NCI-H774 (cell line): ENCODE data around the gene SRPK3.

Experiments used
- DNase-seq: peaks from one replicate; lab custom pipeline; 2025; lab: John Stamatoyannopoulos, UW

Gene SRPK3

DNA sequence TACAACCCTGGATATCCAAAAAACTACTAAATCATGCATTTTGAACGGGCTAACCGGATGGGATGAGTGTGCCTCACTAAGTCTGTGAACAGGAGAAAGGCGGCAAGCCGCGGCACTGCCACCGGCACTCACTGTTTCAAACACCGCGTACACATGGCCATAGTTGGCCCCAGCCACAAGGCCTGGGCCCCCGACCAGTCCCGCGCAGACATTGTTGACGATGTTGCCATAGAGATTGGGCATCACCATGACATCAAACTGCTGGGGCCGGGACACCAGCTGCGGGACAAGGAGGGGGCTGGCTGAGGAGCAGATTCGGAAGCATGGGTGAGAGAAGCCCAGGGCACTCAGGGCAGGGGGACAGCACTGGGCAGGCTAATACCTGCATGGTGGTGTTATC is 5.8 kb downstream of the SRPK3 start:
- no peak for DNase-seq

DNA sequence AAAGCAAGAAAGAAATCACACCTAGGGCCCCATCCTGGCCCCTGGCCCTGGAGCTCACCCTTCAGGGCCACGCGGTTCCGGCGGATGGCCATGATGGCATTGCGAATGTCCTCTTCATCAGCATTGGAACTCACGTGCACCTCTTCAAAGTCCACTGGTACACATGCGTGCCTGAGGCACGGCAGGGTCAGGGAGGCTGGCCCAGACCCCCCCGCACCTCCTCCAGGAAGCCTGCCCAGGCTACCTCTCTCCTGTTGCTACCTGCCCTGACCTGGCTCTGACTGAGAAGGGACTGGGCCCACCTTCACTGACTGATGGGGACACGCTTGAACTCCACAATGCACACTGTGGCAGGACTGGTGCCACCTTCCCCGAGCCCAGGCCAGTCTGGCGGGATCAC is 8.8 kb downstream of the SRPK3 start:
- no peak for DNase-seq

DNA sequence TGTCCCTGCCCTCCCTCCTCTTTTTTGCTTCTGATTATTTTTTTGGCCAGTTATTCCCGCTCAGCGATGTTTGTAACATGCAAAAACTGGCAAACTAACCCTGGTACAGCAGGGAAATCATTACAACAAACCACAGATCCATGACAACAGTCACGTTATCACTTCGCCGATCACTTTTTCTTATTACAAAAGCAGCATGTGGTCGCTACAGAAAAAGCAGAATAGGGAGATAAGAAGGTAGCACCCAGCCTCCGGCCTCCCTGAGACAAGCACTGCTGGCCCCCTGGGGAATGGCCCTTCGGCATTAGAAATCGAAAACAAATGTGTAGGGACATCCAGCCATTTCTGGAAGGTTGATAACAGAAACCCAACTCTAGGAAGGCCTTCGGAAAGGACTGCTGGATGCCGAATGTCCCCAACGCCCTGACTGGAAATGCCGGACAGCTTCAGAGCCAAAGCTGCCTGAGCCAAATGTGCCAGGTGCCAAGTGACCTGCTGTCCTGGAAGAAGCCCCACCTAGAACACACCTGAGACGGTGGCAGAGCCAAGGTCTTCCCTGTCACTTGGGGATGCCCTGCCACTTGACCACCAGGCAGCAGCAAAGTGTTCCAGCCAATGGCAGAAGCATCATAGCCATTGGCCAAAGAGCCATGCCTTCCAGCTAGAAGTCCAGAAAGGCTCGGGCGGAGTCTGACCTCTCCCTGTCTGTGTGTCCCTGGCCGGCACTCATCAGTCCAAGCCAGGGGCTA is 10.4 kb downstream of the SRPK3 start:
- no peak for DNase-seq

DNA sequence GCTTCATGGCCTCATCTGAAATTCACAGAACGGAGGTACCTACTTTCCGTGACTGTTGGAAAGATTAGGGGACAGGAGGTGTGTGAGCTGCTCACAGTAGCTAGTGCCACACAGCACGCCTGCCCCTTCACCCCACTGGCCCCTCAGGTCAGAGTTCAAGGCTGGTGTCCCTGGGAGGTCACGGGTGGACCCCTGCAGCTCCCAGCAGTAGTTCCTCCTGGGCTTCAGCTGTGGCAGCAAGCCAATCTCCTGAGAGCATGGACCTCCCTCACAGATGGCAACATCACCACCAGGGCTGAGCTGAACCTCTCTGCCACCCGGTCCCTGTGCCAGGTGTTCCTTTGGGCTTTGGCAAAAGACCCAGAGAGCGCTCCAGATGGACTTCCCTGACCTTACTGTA is 11.5 kb downstream of the SRPK3 start:
- no peak for DNase-seq

DNA sequence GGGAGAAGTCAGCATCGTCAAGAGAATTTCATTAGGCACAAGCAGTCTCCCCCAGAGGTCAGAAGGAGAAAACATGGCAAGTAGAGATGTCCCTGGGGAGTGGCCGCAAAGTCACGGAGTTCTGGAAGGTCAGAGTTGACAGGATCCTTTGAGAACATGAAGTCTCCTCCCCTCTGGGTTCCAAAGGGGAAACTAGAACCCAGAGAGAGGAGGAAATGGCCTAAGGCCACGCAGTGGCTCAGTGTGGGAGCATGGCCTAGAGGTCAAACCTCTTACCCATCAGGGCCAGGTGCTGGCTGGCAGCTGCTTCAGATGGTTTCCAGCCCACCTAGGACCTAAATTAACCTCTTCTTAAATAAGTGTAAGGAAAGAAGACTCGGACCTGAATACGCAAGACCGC is 12.4 kb downstream of the SRPK3 start:
- no peak for DNase-seq

DNA sequence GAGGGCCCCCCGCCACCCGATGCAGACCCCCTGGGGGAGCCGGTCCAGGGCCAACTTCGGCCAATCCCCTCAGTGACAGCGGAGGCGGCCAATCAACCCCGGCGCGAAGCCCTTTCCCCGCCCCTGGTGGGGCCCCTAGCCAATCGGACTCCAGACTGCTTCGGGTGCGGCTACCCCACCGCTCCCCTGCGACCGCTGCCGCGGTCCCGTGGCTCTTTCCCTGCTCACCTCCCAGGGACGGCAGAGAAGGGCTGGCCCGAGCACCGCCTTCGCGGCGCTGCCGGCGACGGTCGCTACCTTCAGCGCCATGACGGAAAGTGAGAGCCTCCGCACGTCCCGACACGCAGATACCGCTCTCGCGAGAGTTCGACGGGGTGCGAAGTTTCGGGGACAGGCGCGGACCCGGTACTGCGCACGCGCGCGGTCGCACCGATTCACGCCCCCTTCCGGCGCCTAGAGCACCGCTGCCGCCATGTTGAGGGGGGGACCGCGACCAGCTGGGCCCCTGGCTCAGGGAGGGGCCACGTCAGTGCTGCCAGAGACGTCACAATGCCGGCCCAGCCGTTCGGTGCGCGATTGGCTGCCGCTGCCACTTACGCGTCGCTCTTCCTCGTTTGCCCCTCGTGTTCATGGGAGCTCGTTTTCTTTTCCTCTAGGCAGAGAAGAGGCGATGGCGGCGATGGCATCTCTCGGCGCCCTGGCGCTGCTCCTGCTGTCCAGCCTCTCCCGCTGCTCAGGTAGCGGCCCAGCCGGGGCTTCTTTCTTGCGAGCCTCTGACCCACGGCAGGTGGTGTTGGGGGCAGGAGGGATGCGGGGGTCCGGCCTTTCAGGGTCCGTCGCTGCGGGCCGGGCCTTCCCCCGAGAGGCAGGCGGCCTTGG is 13.4 kb downstream of the SRPK3 start, which contains the start of the genes IDH3G and SSR4:
Gene IDH3G, minus strand, starts transcription at position 358 of the 879 bp plus-strand sequence. Its CDS starts 49 bp downstream, at position 309.
Gene SSR4, plus strand, starts transcription at position 651 of the 879 bp plus-strand sequence. Its CDS starts 20 bp downstream, at position 671.
- DNase-seq: peak; percentile 96

DNA sequence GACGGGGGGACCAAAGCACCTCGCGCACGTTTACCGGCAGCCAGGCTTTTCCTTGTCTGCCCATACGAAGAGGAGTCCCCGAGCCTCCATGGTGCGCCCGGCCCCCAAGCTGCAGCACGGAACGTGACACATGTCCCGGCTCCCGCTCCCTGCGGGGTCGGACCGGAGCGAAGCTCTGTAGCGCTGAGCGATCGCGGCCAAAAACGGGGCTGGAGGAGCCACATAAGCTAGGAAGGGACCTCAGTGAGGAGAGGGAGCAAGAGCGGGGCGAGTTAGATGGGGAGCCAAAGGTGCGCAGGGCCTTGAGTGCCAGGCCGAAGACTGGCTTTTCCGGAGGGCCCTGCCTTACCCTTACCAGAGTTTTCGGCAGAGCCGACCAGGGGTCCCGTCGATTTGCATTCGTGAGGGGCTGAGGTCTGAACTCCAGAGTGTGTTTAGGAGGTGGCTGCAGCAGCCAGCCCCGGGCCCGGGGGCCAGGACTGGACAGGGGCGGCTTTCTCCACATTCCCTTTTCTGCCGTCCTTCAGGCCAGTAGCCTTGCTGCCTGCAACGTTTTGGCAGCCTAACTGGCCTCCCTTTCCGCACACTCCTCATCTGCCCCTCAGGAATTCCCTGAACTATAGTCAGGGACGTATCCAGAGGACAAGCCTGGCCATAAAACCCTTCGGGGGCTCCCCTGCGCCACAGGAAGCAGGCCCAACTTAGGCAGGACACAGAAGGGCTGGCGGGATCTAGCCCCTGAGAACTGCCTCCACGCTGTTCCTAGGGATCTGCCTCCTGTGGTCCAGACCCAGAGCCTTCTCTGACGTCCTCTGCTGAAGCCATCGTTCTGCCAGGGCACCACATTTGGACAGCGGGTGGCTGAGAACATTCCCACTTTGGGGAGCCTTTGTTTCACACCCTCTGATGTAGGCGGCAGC is 14.3 kb downstream of the SRPK3 start:
- DNase-seq: no peak

DNA sequence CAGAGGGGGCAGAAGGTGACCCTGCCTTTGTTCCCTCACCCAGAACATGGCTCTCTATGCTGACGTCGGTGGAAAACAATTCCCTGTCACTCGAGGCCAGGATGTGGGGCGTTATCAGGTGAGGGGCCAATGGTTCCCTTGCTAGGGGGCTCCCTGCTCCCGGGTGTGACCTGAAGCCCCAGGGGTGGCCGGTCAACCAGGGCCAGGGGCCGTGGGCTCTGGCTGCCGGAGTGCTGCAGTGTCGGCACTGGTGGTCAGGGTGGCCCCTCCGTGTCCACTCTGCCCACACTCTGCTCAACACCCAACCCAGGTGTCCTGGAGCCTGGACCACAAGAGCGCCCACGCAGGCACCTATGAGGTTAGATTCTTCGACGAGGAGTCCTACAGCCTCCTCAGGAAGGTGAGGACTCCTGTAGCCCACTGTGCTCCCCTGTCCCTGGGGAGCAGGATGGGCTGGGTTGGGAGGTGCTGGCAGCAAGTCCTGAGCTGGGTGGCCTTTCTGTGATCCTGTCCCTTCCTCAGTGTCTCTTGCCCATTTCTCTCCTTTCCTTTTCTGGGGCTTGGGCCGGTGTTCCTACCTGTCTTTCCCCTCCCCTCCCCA is 16.7 kb downstream of the SRPK3 start:
- no peak for DNase-seq

DNA sequence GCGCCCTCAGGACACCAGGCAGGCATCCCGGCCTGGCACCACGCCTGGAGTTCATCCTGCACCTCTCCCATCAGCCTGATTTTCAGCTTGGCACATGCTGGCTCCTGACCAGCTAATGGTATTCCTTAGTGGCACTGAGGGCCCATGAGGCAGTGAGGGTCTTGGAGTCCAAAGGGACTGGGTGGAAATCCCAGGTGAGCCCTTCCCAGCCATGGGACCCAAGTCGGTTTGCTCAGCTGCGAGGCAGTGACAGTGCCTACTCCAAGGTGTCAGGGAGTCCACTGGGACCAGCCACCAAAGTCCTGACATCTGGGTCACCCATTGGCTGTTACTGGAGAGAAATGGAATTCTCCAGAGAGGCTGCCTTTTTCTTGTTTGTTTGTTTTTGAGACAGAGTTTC is 18.5 kb downstream of the SRPK3 start:
- no peak for DNase-seq

DNA sequence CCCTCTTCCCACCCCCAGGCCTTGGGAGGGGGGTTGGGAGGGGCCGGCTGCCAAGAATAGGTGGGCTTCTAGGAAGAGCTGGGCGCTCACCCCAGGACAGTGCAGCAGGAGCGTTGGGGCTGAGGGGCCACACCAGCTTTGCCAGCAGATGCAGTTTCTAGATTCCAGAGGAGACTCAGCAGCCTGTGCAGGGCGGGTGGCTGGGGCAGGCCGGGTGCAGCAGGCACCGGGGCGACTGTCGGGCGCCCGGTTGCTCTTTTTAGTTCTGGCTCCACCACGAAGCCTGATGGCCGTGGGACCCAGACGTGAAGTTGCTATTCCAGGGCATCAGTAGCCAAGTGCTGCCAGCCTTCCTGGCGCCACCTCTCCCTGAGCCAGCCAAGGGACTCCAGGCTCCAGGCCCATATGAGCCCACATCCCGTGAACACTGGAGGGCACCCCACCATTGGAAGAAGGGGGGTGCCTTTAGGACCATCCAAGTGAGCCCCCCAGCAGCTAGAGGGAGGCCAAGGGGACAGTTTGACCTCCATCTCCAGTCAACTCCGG is 19.4 kb downstream of the SRPK3 start:
- no peak for DNase-seq

DNA sequence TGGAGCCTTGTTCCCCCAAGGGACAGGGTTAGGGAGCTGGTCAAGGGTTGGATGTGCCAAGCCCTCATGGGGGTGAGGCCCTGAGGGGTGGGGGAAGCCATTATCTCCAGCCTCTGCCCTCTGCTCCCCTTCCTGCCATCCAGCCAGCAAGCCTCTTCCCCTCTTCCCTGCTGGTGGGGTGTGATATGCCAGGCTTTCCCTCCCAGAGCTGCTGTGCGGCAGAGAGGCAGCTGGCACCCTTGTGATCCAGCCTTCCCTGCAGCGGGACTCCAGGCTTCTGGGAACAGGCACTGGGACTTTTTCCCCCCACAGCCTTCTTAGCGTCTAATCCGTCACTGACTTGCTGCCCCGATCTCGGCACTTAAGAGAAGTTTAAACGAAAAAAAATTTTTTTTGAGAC is 19.9 kb downstream of the SRPK3 start:
- no peak for DNase-seq

DNA sequence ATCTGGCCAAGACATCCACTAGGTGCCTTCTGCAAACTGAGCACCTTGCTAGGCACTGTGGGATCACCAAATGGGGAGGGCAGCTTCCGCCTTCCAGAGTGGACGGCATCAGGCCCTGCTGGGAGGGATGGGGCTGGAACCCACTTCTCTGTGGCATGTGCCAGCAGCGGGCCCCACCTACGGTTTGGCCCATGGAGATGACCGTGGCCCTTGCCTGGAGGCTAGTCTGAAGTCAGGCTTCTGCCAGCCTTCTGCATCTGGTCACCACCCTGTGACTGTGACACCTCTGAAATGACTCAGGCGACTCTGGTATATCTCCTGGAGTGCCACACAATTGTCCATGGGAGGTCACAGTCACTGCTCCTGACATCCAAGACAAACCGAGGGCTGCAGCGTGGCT is 20.8 kb downstream of the SRPK3 start:
- DNase-seq: no peak

DNA sequence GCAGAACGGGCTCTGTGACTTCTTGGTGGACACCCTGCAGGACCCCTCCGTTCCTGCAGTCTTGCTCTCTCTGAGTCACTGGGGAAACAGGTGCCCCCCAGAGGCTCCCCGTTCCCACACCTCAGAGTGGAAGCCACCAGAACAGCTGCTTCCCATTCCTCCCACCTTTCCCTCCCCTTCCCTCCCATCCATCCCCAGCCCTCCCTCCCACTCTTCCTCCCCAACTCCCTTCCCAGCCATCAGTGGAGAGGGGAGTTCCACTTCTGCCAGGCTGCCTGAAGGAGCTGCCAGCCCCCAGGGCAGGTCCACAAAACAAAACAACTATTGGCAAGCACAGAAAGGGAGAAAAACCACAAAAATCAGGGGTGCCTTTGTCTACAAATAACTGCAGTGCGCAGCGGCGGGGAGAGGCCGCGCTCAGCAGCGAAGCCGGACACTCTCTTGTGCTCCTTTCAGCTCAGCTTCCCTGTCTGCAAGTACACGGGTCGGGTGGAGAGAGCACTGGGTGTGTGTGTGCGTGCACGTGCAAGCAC is 21.7 kb downstream of the SRPK3 start:
- DNase-seq: no peak

DNA sequence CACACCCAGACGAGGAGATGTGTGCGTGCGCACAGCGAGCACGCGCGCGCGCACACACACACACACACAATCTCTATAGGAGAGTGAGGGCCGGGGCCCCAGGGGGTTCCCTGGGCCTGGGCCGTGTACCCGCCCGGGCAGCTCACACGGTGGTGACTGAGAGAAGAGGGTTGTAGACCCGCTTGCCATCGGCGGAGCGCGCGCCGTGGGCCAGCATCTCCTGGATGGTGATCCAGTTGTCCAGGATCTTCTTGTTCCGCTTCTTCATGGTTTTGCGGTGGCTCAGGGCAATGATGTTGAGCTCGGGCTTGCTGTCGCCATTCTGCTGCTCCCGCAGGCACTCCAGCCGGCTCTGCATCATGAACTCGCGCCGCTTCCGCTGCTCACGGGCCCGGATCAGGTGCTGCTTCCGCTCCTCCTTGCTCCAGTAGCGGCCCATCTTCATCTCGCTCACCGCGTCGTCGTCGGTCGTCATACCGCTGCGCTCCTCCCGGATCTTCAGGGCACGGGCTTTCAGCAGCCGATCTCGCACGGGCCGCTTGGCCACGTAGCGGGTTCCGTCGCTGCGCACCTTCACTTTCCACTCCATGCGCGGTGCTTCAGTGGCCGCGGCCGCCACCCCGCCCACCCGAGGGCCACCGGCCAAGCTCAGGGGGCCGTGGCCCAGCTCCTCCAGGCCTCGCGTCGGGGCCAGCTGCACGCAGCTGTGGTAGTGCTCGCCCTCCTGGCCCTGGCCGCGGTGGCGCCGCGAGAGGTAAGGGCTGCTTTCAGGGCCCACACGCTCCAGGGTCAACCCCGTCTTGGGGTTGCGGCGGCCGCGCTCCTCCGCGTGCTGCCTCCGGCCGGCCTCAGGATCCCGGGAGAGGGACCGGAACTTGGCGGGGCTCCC is 22.6 kb downstream of the SRPK3 start:
- DNase-seq: no peak

DNA sequence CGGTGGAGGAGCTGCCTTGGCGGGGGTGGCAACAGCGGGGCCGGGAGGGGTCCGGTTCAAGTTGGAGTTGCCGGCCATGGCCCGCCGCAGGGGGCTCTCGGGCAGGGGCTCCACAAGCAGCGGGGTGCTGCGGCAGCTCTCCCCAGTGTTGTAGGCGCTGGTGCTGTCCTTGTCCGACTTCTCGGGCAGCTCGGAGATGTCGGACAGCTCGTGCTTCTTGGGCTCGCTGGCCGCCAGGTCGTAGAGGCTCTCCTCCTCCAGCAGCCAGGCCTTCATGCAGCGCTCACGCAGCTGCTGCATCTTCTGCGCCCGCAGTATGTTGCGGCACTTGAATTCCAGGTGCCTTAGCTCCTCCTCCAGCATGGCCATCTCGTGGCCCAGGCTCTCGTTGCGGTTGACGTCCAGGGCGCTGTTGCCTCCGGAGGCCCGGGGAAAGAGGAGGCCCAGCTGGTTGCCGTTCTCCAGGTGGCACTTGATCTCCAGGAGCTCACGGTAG is 23.3 kb downstream of the SRPK3 start:
- DNase-seq: no peak

DNA sequence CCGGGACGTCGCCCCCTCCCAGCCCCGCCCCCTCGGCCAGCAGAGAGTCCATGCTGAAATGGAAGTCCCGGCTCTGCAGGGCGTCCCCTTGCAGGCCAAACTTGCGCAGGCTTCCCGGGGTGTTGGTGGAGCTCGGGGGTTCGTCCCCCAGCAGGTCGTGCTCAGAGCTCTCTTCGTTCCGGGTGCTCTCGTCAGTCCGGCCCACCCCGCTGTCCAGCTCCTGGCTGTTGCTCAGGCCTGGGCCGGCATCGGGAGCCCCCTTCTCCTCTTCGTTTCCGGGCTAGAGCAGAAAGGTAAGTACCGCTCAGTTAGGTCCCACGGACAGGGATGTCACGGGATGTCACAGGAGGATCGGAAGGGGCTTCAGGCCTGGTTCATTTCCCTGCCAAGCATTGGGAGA is 23.8 kb downstream of the SRPK3 start:
- no peak for DNase-seq

DNA sequence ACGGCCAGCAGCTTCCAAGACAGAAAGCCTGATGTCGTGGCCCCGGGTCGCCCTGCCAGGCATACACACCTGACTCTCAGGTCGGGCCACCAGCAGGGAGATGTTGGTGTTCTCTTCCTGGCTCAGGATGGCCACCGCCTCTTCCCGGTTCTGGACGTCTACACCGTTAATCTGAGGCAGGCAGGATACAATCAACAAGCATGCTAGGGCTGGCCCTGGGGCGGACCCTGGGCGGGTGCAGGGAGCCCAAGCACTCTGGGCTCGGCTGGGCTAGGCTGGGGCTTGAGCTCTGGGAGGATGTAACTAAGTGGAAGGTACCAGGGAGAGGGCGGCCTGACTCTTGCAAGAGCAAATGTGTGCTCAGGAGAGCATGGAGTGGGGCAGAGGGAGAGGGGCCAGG is 24.6 kb downstream of the SRPK3 start:
- DNase-seq: no peak

DNA sequence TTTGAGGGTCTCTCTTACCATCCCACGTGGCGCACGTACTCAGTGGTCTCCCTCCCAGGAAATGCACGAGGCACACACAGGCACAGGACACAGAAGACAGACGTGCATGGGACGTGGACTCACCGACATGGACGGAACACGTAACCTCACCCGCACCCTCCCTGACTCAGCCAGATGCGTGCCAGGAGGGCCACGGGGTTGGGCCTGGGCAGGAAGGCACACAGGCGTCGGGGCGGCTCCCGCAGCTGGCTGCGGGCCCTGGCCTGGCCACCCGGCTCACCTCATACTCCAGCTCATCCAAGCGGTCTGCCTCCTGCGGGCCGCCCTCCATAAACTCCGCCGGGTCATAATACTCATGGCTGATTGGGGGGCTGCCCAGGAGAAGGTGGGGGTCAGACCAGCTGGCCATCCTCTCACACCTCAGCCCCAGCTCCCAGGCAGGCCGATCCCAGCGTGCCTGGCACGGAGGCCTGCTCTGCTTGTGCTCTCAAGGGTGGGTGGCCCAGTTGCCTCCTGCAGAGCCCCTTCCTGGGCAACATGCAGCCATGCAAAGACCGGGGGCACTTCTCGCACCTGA is 26.2 kb downstream of the SRPK3 start:
- DNase-seq: no peak

DNA sequence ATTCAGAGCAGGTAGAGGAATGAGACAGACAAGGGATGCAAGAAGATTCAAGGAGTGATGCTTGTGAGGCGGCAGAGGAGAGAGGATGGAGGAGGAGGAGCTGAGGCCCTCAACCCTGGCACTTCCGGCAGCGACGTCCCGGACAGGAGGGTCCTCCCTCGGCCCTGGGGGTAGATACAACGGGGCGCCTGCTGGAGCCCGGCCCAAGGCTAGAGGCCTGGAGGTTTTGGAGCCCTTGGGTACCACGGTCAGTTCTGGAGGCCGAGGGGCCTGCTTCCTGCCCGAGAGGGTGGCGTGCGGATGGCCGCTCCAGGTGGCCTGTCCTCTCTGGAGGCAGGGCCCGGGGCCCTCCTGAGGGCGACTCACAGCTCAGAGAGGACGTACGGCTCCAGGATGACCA is 27.1 kb downstream of the SRPK3 start:
- DNase-seq: no peak

DNA sequence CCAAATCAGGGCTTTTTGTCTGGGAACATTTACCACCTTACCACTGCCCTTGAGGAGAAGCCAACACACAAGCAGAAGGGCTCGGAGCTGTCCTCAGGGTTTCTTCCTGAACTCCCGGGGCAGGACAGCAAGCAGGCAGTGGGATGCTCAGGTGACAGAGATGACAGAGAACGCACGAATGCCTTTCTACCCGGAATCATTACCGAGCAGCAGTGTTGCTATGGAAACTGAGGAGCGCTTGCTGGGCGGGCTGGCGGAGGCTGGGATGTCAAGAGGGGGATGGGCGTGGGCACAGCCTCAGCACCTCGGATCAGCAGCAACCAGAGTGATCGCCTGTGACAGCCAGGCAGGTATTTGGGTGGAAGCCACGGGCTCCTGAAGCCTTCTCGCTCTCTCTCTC is 31.4 kb downstream of the SRPK3 start:
- DNase-seq: no peak
